SK-N-SH treated with all-trans-retinoic acid at 6 μM for 48 hours (cell line): Measurements from ENCODE around the gene BPI.

ENCODE experiments used
- ATAC-seq: fragments of 200-7000 bp; cut with Tn5 transposase; 3 replicates; pipeline ENCODE4 v1.9.1; 2020; ENCODE audit warnings: mild to moderate bottlenecking, moderate library complexity
- ARNTL ChIP-seq: fragments of 450-650 bp; formaldehyde crosslinking; IDR thresholded peaks from 2 replicates; pipeline ENCODE4 v1.5.0; 2020; ENCODE audit warnings: low read depth, mild to moderate bottlenecking, moderate library complexity, borderline replicate concordance
- BACH2 ChIP-seq: fragments of 250-450 bp; sonication (Bioruptor Pico); IDR thresholded peaks from 2 replicates; pipeline ENCODE4 v1.9.0; 2021; ENCODE audit warnings: mild to moderate bottlenecking, borderline replicate concordance
- CREB5 ChIP-seq: fragments of 250-450 bp; sonication (Bioruptor Pico); IDR thresholded peaks from 2 replicates; pipeline ENCODE4 v1.5.1; 2020; ENCODE audit warnings: low read depth, mild to moderate bottlenecking, moderate library complexity
- CSRNP3 ChIP-seq: fragments of 250-450 bp; sonication (Bioruptor Pico); IDR thresholded peaks from 2 replicates; pipeline ENCODE4 v1.5.1; 2021; ENCODE audit warnings: mild to moderate bottlenecking, moderate library complexity
- ESRRG ChIP-seq: fragments of 250-450 bp; sonication (Bioruptor Pico); IDR thresholded peaks from 2 replicates; pipeline ENCODE4 v1.6.1; 2021; ENCODE audit warnings: mild to moderate bottlenecking
- ISL1 ChIP-seq: fragments of 250-450 bp; sonication (Bioruptor Pico); IDR thresholded peaks from 2 replicates; pipeline ENCODE4 v2.1.2; 2022; ENCODE audit warnings: mild to moderate bottlenecking, moderate library complexity
- OSR1 ChIP-seq: fragments of 250-450 bp; sonication (Bioruptor Pico); IDR thresholded peaks from 2 replicates; pipeline ENCODE4 v1.8.0; 2022; ENCODE audit warnings: moderate library complexity, mild to moderate bottlenecking, inconsistent platforms
- PATZ1 ChIP-seq: fragments of 250-450 bp; sonication (Bioruptor Pico); IDR thresholded peaks from 2 replicates; pipeline ENCODE4 v1.8.0; 2020; ENCODE audit warnings: mild to moderate bottlenecking, moderate library complexity, borderline replicate concordance
- POU6F1 ChIP-seq: fragments of 250-450 bp; sonication (Bioruptor Pico); IDR thresholded peaks from 2 replicates; pipeline ENCODE4 v1.8.0; 2021; ENCODE audit warnings: low read depth, mild to moderate bottlenecking, moderate library complexity, borderline replicate concordance
- PPARA ChIP-seq: fragments of 250-450 bp; sonication (Bioruptor Pico); IDR thresholded peaks from 2 replicates; pipeline ENCODE4 v1.5.0; 2020; ENCODE audit warnings: mild to moderate bottlenecking, borderline replicate concordance
- RARB ChIP-seq: fragments of 250-450 bp; sonication (Bioruptor Pico); IDR thresholded peaks from 2 replicates; pipeline ENCODE4 v1.8.0; 2021; ENCODE audit warnings: mild to moderate bottlenecking, moderate library complexity
- SNAI2 ChIP-seq: fragments of 250-450 bp; sonication (Bioruptor Pico); IDR thresholded peaks from 2 replicates; pipeline ENCODE4 v1.5.0; 2020; ENCODE audit warnings: mild to moderate bottlenecking, moderate library complexity
- TCF4 ChIP-seq: fragments of 250-450 bp; sonication (Bioruptor Pico); IDR thresholded peaks from 2 replicates; pipeline ENCODE4 v1.8.0; 2021; ENCODE audit warnings: mild to moderate bottlenecking, moderate library complexity, borderline replicate concordance
- TOX ChIP-seq: fragments of 250-450 bp; sonication (Bioruptor Pico); IDR thresholded peaks from 2 replicates; pipeline ENCODE4 v1.8.0; 2021; ENCODE audit warnings: mild to moderate bottlenecking, moderate library complexity, borderline replicate concordance
- TSHZ2 ChIP-seq: fragments of 250-450 bp; sonication (Bioruptor Pico); IDR thresholded peaks from 2 replicates; pipeline ENCODE4 v1.5.0; 2020; ENCODE audit warnings: mild to moderate bottlenecking, moderate library complexity
- ZC3H10 ChIP-seq: fragments of 250-450 bp; sonication (Bioruptor Pico); IDR thresholded peaks from 2 replicates; pipeline ENCODE4 v1.5.1; 2021; ENCODE audit warnings: mild to moderate bottlenecking, moderate library complexity
- ZFP3 ChIP-seq: fragments of 250-450 bp; sonication (Bioruptor Pico); IDR thresholded peaks from 2 replicates; pipeline ENCODE4 v1.5.0; 2020; ENCODE audit warnings: mild to moderate bottlenecking, moderate library complexity
- ZFP30 ChIP-seq: fragments of 450-650 bp; formaldehyde crosslinking; IDR thresholded peaks from 2 replicates; pipeline ENCODE4 v1.5.0; 2022; ENCODE audit warnings: mild to moderate bottlenecking, moderate library complexity
- ZNF70 ChIP-seq: fragments of 450-650 bp; formaldehyde crosslinking; IDR thresholded peaks from 2 replicates; pipeline ENCODE4 v1.5.0; 2020; ENCODE audit warnings: mild to moderate bottlenecking, moderate library complexity
- ZNF8 ChIP-seq: fragments of 450-650 bp; formaldehyde crosslinking; IDR thresholded peaks from 2 replicates; pipeline ENCODE4 v1.5.0; 2020; ENCODE audit warnings: mild to moderate bottlenecking, moderate library complexity

Gene BPI

GRCh38 chr20:38363004-38363747 lies 59.2 kb downstream of the BPI start:
- TF ChIP-seq RARB (CRISPR knock-in tag) (no peak), ZFP30 (CRISPR knock-in tag) (no peak), ZNF70 (no peak), PPARA (CRISPR knock-in tag) (no peak), ARNTL (CRISPR knock-in tag) (no peak), ISL1 (no peak), PATZ1 (CRISPR knock-in tag) (no peak), BACH2 (CRISPR knock-in tag) (no peak)
- ATAC-seq = no peak

GRCh38 chr20:38369389-38369788 lies 65.4 kb downstream of the BPI start:
- no peak for TF ChIP-seq ZFP30 (CRISPR knock-in tag)
- no peak for TF ChIP-seq CSRNP3 (CRISPR knock-in tag)
- no peak for TF ChIP-seq TSHZ2 (CRISPR knock-in tag)
- no peak for TF ChIP-seq ZFP3 (CRISPR knock-in tag)
- no peak for TF ChIP-seq PATZ1 (CRISPR knock-in tag)
- no peak for TF ChIP-seq ZNF70
- no peak for TF ChIP-seq TCF4 (CRISPR knock-in tag)
- no peak for TF ChIP-seq RARB (CRISPR knock-in tag)
- peak; percentile 61; the same call in 2 of the 3 replicates for ATAC-seq

GRCh38 chr20:38372806-38373205 lies 68.8 kb downstream of the BPI start:
- ATAC-seq = no peak

More at GRCh38 chr20:38372806-38373205, 68.8 kb downstream of the BPI start:
- TF ChIP-seq ZNF8 (CRISPR knock-in tag) = no peak
- no peak for TF ChIP-seq SNAI2 (CRISPR knock-in tag)
- no peak for TF ChIP-seq CSRNP3 (CRISPR knock-in tag)
- TF ChIP-seq ZFP3 (CRISPR knock-in tag) = no peak
- no peak for TF ChIP-seq OSR1 (CRISPR knock-in tag)
- TF ChIP-seq ESRRG (CRISPR knock-in tag) = no peak
- TF ChIP-seq CREB5 = no peak
- TF ChIP-seq TSHZ2 (CRISPR knock-in tag) = no peak
- no peak for TF ChIP-seq ISL1
- no peak for TF ChIP-seq TOX (CRISPR knock-in tag)
- no peak for TF ChIP-seq PPARA (CRISPR knock-in tag)
- TF ChIP-seq ZFP30 (CRISPR knock-in tag) = no peak
- no peak for TF ChIP-seq POU6F1 (CRISPR knock-in tag)
- TF ChIP-seq ZC3H10 (CRISPR knock-in tag) = no peak
